CD4-positive, alpha-beta T cell treated with Interleukin-17A for 4 hours (primary cell): ENCODE measurements around the gene PDZD8.

Source experiments
- DNase-seq: peaks from one replicate; pipeline ENCODE4 v3.0.0-alpha.2; 2020; ENCODE audit warnings: mixed read lengths

Gene PDZD8

GRCh38 chr10:117375360-117376178, at the start of gene PDZD8:
TSS of gene PDZD8 (minus strand) at chr10:117375440. CDS start at chr10:117375227, 213 bp downstream.
- peak; percentile 95 for DNase-seq

GRCh38 chr10:117424171-117424570, 48.9 kb upstream of the PDZD8 start:
- no peak for DNase-seq

- DNase-seq = no peak
Observed at GRCh38 chr10:117421985-117422384, 46.7 kb upstream of the PDZD8 start.

- no peak for DNase-seq
Observed at GRCh38 chr10:117420768-117421167, 45.5 kb upstream of the PDZD8 start.

DNA sequence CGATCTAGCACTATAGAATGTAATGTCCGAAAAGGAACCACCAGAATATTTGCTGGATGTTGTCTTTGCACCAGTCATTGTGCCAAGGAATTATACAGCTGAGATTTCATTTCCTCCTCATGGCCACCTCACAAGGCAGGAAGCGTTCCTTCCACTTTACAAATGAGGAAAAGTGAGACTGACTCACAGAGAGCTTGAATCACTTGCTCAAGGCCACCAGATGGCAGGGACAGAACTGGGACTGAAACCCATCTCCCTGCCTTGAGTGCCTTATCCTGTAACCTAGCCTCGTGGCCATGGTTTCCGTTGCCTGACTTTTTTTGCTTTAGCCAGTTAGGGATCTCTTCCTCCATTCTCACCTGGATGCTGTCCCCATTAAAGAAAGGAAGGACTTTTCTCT, 44.7 kb upstream of the PDZD8 start:
- DNase-seq = no peak

DNA sequence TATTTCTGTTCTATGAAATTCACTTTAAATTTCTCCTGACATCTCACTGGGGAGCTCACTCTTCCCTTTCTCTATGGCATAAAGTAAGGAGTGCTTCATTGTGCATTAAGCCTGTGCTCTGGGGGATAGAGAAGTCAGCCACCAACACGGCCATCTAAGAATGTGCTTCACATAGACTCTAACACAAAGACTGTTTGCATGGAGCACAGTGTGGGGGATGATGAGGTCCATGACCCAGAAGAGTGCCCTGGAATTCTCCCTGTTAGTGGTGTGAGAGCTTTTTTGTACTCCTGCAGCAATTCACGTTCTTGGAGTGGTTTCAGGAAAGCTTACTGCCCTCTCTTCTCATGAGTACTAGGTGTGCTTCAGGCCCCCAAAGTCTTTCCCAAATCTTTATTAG, 43.9 kb upstream of the PDZD8 start:
- no peak for DNase-seq

DNA sequence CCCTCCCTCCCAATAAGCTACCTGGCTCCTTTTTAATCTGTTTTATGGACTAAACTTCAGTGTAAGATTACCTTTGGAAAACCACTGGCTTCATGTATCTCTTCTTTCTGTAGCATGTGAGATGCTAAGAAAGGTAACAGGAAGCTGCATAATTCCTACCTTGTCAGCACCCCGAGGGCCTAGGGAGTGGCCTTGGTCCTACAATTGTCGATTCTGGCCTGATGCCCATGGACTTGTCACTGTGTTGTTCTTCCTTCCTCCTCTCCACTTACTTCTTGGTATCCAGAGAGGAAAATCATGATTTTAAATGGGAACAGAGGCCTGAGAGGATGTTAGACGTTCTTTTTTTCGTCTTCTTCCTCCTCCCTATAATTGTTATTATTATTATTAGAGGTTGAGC, 42.9 kb upstream of the PDZD8 start:
- no peak for DNase-seq

DNA sequence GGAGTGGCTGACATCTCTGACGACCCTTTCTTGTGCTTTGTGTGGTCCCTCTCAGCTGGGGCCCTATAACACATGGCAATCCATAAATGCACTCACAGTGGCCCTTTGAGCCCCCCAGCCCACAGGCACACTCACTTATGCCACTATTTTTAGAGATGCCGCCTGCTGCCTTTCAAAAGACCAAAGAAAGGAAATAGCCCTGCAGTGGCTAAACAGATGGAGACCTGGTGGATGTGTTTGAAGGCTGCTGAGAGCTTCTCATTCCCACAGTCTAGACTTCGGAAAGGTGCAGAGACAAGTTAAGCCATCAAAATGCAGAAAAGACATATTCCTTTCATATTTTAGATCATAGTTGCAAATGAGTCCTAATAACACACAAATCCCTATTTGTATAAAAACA, 42.0 kb upstream of the PDZD8 start:
- DNase-seq = no peak

GRCh38 chr10:117413928-117414618, 38.8 kb upstream of the PDZD8 start:
- no peak for DNase-seq

- no peak for DNase-seq
Observed at GRCh38 chr10:117412469-117413010, 37.3 kb upstream of the PDZD8 start.

- DNase-seq = no peak
Observed at GRCh38 chr10:117411479-117412399, 36.5 kb upstream of the PDZD8 start.

DNA sequence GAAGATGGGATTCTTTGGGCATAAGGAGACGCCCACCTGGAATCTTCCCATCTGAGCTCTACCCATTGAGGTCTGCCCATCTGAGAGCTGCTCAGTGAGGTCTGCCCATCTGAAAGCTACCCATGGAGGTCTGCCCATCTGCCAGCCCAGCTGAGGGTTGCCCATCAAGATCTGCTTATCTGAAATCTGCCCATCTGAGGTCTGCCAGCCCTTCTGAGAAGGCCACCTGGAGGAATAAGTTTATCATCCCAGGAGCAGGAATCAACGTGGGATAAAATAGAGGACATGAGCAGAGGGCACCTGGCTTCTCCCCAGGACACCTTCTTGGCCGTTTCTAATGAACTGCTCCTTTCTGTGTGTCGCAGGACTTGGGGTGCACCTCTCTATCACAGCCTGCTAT, 35.3 kb upstream of the PDZD8 start:
- DNase-seq = no peak

- DNase-seq = no peak
Observed at GRCh38 chr10:117409549-117410305, 34.5 kb upstream of the PDZD8 start.

DNA sequence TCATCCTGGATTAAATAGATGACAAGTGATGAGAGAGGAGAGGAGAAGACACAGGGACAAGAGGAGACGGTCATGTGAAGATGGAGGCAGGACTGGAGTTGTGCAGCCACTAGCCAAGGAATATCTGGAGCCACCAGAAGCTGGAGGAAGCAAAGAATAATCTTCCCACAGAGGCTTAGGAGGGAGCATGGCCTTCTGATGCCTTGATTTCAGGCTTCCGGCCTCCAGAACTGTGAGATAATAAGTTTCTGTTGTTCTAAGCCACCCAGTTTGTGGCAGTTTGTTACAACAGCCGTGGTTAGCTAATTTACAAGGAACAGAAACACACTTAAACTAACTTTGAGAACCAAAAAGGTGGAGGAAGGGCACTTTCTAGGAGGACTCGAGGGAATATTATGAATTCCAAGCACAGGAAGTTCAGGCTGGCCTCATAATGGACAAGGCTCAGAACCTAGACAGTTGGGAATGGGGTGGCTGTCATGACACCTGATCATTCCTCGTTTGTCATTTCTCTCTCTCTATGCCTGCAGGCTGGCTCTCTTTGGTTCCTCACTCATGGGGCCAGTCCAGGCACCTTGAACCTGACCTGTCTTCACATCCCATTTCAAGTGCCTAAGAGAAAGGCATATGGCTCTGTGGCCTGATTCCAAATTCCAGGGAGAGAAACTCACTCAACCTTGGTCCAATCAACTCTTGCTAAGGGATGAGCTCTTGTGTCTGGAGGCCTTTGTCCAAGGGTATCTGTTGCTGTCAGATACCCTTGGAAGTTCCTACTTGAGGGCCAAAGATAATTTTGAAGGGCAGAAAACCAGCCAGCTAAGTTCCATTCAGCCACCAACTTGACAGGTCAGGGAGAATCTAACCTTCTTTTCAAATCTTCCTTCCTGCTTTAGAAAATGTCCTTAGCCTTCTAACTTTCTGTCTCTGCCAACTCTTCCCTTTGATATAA, 33.5 kb upstream of the PDZD8 start:
- no peak for DNase-seq

DNA sequence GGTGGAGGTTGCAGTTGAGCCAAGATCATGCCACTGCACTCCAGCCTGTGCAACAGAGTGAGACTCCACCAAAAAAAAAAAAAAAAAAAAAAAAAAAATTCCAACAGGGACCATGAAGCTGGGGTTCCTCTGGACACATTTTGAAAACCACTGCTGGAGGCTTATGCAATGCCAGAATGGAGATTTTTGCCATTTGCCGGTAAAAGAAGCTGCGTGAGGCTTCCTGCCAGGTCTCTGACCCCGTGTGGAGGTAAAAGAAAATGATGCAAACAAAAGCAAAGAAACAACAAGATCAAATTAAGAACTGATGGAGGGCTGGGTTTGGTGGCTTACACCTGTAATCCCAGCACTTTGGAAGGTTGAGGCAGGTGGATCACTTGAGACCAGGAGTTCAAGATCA, 30.5 kb upstream of the PDZD8 start:
- no peak for DNase-seq

- DNase-seq = no peak
Observed at GRCh38 chr10:117400329-117400728, 25.1 kb upstream of the PDZD8 start.

DNA sequence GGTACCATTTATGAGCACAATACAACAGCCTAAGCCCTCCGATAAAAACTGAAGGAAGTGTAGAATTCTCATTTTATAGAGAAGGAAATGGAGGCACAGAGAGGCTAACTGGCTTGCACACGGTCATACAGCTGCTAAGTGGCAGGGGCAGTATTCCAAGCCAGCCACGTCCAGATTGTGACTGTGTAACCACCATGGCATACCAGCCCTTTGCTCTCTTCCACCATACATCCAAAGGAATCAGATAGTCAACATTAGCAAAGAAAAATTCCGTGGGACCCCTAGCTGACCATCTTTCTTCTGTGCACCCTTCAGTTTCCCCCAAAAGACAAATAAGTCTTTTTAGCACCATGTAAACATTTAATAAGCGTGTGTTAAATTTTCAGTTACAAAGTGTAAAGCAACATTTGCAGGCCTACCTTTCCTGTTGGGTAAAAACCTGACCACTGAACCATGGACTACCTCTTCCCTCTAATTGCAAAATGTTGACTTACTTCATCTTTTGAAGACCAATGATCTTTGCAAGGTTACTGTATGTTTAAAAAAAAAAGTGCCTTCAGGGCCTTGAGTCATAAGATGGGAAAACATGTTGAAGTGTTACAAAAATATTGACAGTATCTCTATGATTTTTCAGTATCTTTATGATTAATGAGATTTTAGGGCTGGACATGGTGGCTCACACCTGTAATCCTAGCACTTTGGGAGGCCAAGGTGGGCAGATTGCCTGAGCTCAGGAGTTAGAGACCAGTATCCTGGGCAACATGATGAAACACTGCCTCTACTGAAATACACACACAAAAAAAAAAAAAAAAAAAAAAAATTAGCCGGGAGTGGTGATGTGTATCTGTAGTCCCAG, 24.3 kb upstream of the PDZD8 start:
- DNase-seq = no peak

- DNase-seq = no peak
Observed at GRCh38 chr10:117398029-117398428, 22.8 kb upstream of the PDZD8 start.

GRCh38 chr10:117391436-117392205, 16.4 kb upstream of the PDZD8 start:
- no peak for DNase-seq
